GM21526 (cell line): ENCODE data around the gene SLC4A1AP.

Source experiments
- ATAC-seq: cut with Tn5 transposase; IDR thresholded peaks from one replicate; pipeline ENCODE4 v1.9.1; 2021; ENCODE audit warnings: moderate library complexity; ENCODE audit not compliant: unreplicated experiment, low FRiP score

SLC4A1AP gene

GRCh38 chr2:27737676-27738348 is 74.1 kb downstream of the SLC4A1AP start:
- ATAC-seq: no peak

DNA sequence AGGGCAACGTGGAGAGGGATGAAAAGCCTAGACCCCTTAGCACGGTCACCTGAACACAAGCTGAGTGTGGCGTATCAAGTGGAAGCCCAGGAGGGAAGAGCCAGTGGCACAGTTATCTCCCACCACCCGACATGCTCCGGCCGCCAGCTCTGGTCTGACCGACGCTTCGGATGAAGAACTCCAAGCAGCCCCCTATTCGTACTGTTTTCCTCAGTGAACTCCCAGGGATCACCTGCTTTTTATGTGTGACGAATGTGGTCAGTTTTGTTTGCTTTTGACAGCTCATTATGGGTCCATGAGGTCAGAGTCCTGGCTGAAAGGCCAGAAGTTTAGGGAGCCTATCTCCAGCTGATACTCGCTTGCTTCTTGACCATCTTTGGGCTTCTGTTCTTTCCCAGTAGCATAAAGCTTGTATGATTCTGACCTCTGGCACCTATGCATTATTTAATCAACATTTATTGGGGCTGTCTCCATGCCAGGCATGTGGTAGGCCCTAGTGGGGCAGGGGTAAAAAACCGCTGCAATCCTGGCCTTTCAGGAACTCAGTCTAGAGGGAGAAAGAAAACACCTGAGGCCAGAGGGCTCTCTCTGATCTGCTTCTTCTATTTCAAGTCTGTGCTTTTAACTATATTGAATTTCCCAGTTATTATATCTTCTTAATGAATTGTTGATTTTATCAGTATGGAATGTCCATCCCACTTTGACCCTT is 74.8 kb downstream of the SLC4A1AP start:
- ATAC-seq: no peak

DNA sequence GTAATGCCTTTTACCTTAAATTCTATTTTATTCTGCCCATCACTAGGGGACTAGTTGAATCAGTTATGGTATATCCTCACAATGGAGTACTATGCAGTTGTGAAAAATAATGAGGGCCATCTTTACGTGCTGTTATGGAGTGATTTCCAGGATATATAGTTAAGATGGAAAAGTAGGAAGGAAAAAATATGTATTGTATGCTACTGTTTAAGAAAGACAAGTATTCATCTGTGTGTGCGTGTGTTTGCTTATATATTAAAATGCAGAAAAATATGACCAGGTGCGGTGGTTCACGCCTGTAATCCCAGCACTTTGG is 75.3 kb downstream of the SLC4A1AP start:
- ATAC-seq: no peak

DNA sequence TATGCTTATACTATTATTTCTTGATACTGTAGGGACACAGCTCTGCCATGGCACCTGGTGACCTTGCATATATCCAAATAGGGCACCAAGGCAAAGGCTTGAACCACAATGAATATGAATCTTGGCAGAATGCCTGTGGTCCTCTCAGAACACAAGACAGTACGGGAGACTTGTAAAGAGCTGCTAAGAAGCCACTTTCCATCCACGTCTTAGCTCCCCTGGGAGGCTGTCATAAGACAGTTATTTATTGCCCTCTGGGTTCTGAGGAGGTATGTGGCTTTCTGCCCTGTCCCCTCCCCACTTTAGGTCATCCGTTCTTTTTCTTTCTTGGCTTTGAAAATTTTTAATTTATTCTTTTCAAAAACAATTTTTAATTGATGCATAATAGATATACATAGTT is 78.0 kb downstream of the SLC4A1AP start:
- ATAC-seq: no peak

- ATAC-seq: no peak
These were observed 78.9 kb downstream of the SLC4A1AP start for GRCh38 chr2:27742571-27742970.
